H9 (cell line): Measurements from ENCODE around the gene BBS1. TPM values are rescaled to one million over a fixed set of nuclear protein-coding genes. Genes with fewer than 3 reads are reported as not detected.
A peak's percentile ranks its signal among the peaks of the same experiment; 100 is the strongest.

Experiments used
- DNase-seq: peaks from one replicate; pipeline ENCODE4 v3.0.0-alpha.2; 2017
- H2AFZ ChIP-seq: one replicate; pipeline ENCODE4 v1.6.1; 2013; ENCODE audit warnings: mild to moderate bottlenecking, low read length, control low read depth, moderate library complexity
- H2AK5ac ChIP-seq: 2 replicates; pipeline ENCODE4 v1.6.1; 2013; ENCODE audit warnings: low read length, control low read depth, mixed read lengths; ENCODE audit not compliant: insufficient read length
- H2BK120ac ChIP-seq: one replicate; pipeline ENCODE4 v1.6.1; 2013; ENCODE audit warnings: low read depth, mild to moderate bottlenecking, low read length, control low read depth, inconsistent platforms; ENCODE audit not compliant: poor library complexity, severe bottlenecking
- H2BK12ac ChIP-seq: 2 replicates; pipeline ENCODE4 v1.6.1; 2013; ENCODE audit warnings: low read length, control low read depth, mixed read lengths, low read depth; ENCODE audit not compliant: insufficient read length
- H2BK15ac ChIP-seq: 2 replicates; pipeline ENCODE4 v1.6.1; 2013; ENCODE audit warnings: low read depth, low read length, control low read depth
- H2BK20ac ChIP-seq: one replicate; pipeline ENCODE4 v1.6.1; 2013; ENCODE audit warnings: low read depth, mild to moderate bottlenecking, low read length, control low read depth, inconsistent platforms; ENCODE audit not compliant: poor library complexity, severe bottlenecking
- H2BK5ac ChIP-seq: 2 replicates; pipeline ENCODE4 v1.6.1; 2013; ENCODE audit warnings: low read length, control low read depth, mixed read lengths; ENCODE audit not compliant: insufficient read length
- H3K14ac ChIP-seq: 2 replicates; pipeline ENCODE4 v1.6.1; 2013; ENCODE audit warnings: low read length, control low read depth; ENCODE audit not compliant: insufficient read depth
- H3K18ac ChIP-seq: 2 replicates; pipeline ENCODE4 v1.6.1; 2013; ENCODE audit warnings: low read depth, mild to moderate bottlenecking, mixed read lengths, low read length, control low read depth; ENCODE audit not compliant: insufficient read length
- H3K23ac ChIP-seq: 2 replicates; pipeline ENCODE4 v1.6.1; 2013; ENCODE audit warnings: low read length, control low read depth, mixed read lengths, low read depth; ENCODE audit not compliant: insufficient read length
- H3K23me2 ChIP-seq: 2 replicates; pipeline ENCODE4 v1.6.1; 2013; ENCODE audit warnings: low read depth, mild to moderate bottlenecking, mixed read lengths, low read length, control low read depth; ENCODE audit not compliant: insufficient read length, poor library complexity, severe bottlenecking
- H3K27ac ChIP-seq: 2 replicates; pipeline ENCODE4 v1.5.1; 2013; ENCODE audit warnings: low read length, control low read depth, mixed read lengths, low read depth; ENCODE audit not compliant: insufficient read length
- H3K27me3 ChIP-seq: 2 replicates; pipeline ENCODE4 v1.6.1; 2013; ENCODE audit warnings: low read length, control low read depth, inconsistent platforms; ENCODE audit not compliant: insufficient read depth
- H3K4ac ChIP-seq: 2 replicates; pipeline ENCODE4 v1.6.1; 2013; ENCODE audit warnings: low read depth, mild to moderate bottlenecking, control low read depth, inconsistent platforms, low read length, moderate library complexity
- H3K4me1 ChIP-seq: 2 replicates; pipeline ENCODE4 v1.6.1; 2013; ENCODE audit warnings: low read length, control low read depth, inconsistent platforms; ENCODE audit not compliant: insufficient read depth
- H3K4me2 ChIP-seq: 2 replicates; pipeline ENCODE4 v1.6.1; 2013; ENCODE audit warnings: low read length, control low read depth, mixed read lengths; ENCODE audit not compliant: insufficient read length, insufficient read depth
- H3K56ac ChIP-seq: 2 replicates; pipeline ENCODE4 v1.6.1; 2013; ENCODE audit warnings: low read depth, mild to moderate bottlenecking, mixed read lengths, low read length, control low read depth; ENCODE audit not compliant: insufficient read length
- H3K79me1 ChIP-seq: 2 replicates; pipeline ENCODE4 v1.6.1; 2013; ENCODE audit warnings: low read depth, mild to moderate bottlenecking, moderate library complexity, low read length, control low read depth, inconsistent platforms; ENCODE audit not compliant: insufficient read depth, poor library complexity, severe bottlenecking
- H3K79me2 ChIP-seq: 2 replicates; pipeline ENCODE4 v1.6.1; 2013; ENCODE audit warnings: low read length, control low read depth, inconsistent platforms; ENCODE audit not compliant: insufficient read depth
- H3K9ac ChIP-seq: 2 replicates; pipeline ENCODE4 v1.6.1; 2013; ENCODE audit warnings: low read length, control low read depth, mixed read lengths; ENCODE audit not compliant: insufficient read length; ENCODE audit errors: extremely low read depth
- H3K9me3 ChIP-seq: one replicate; pipeline ENCODE4 v1.6.1; 2013; ENCODE audit warnings: low read depth, low read length, inconsistent platforms; ENCODE audit not compliant: control insufficient read depth
- H3T11ph ChIP-seq: one replicate; pipeline ENCODE4 v1.6.1; 2013; ENCODE audit warnings: mild to moderate bottlenecking, low read length, control low read depth, inconsistent platforms
- H4K20me1 ChIP-seq: one replicate; pipeline ENCODE4 v1.6.1; 2013; ENCODE audit not compliant: control insufficient read depth, insufficient read length, insufficient read depth
- H4K5ac ChIP-seq: 2 replicates; pipeline ENCODE4 v1.6.1; 2013; ENCODE audit warnings: low read depth, mild to moderate bottlenecking, mixed read lengths, low read length, control low read depth; ENCODE audit not compliant: insufficient read length
- H4K8ac ChIP-seq: replicated peaks from 2 replicates; pipeline ENCODE4 v1.6.1; 2013; ENCODE audit warnings: low read length, control low read depth, mixed read lengths, low read depth; ENCODE audit not compliant: insufficient read length
- H4K91ac ChIP-seq: 2 replicates; pipeline ENCODE4 v1.6.1; 2013; ENCODE audit warnings: low read depth, mild to moderate bottlenecking, moderate library complexity, mixed read lengths, low read length, control low read depth; ENCODE audit not compliant: insufficient read length
- H3K27ac Mint-ChIP-seq, 3 experiments: 2 replicates in 2 of 3; 3 replicates in 1 of 3; pipeline ENCODE4 v1.8.0; 2020 to 2021; ENCODE audit warnings: mixed read lengths in 3 of 3, mild to moderate bottlenecking in 1 of 3, moderate library complexity in 1 of 3
- H3K27me3 Mint-ChIP-seq: 2 replicates; pipeline ENCODE4 v1.8.0; 2021; ENCODE audit warnings: low read depth, mild to moderate bottlenecking, moderate library complexity, mixed read lengths
- H3K36me3 Mint-ChIP-seq, 3 experiments: 2 replicates in 2 of 3; 3 replicates in 1 of 3; pipeline ENCODE4 v1.8.0; 2020 to 2021; ENCODE audit warnings: low read depth in 3 of 3, mixed read lengths in 3 of 3; ENCODE audit not compliant: insufficient read depth in 1 of 3
- H3K4me1 Mint-ChIP-seq, 2 experiments: 2 replicates each; pipeline ENCODE4 v1.8.0; 2020; ENCODE audit warnings: mixed read lengths in 2 of 2
- H3K4me3 Mint-ChIP-seq, 2 experiments: 2 replicates in 1 of 2; 3 replicates in 1 of 2; pipeline ENCODE4 v1.8.0; 2020 to 2021; ENCODE audit warnings: mild to moderate bottlenecking in 2 of 2, mixed read lengths in 2 of 2, moderate library complexity in 1 of 2
- H3K9me3 Mint-ChIP-seq, 2 experiments: 2 replicates in 1 of 2; 3 replicates in 1 of 2; pipeline ENCODE4 v1.8.0; 2020; ENCODE audit warnings: mild to moderate bottlenecking in 2 of 2, mixed read lengths in 2 of 2, moderate library complexity in 1 of 2
- CTCF ChIP-seq: fragments of 200-600 bp; sonication (generic); conservative IDR thresholded peaks from 3 replicates; pipeline ENCODE4 v1.8.0; 2021; ENCODE audit warnings: antibody characterized with exemption, mild to moderate bottlenecking
- WGBS: extraction: QIAGEN DNeasy Blood & Tissue Kit; methylation state at CpG from one replicate; pipeline ENCODE4 v1.1.7; 2013; ENCODE audit warnings: missing lambda C conversion rate, low lambda C conversion rate, mixed read lengths; ENCODE audit not compliant: insufficient read length; ENCODE audit errors: extremely low coverage; 5-methylcytosine and 5-hydroxymethylcytosine counted together
- total RNA-seq: library from RNA; stranded (reverse); gene quantifications from 2 replicates; pipeline ENCODE4 v1.2.1, GENCODE V29; 2021

The BBS1 gene
- total RNA-seq, 1 experiment from 2014 or later, result 27.2 TPM

- Histone ChIP-seq H3T11ph (no peak overlapping the region), H3K27me3 (no peaks in the 10 kb centered on the region), H2BK15ac (no peak overlapping the region), H3K18ac (no peak overlapping the region), H3K4ac (no peak overlapping the region), H2BK20ac (no peak overlapping the region), H3K27ac (no peak overlapping the region), H3K79me2 (no peaks in the 10 kb centered on the region), H3K23ac (no peak overlapping the region), H2BK12ac (no peak overlapping the region), H3K79me1 (no peaks in the 10 kb centered on the region), H2AFZ (no peak overlapping the region), H3K56ac (no peak overlapping the region), H4K20me1 (no peaks in the 10 kb centered on the region), H2AK5ac (no peak overlapping the region), H2BK120ac (no peak overlapping the region), H3K4me2 (no peak overlapping the region), H3K23me2 (no peaks in the 10 kb centered on the region), H4K5ac (no peak overlapping the region), H4K91ac (no peak overlapping the region), H3K4me1 (no peaks in the 10 kb centered on the region), H4K8ac (no peak overlapping the region), H3K9ac (no peak overlapping the region), H3K14ac (no peak overlapping the region), H3K9me3 (no peaks in the 10 kb centered on the region), H2BK5ac (no peak overlapping the region)
- no peak for TF ChIP-seq CTCF
- no peaks in the 10 kb centered on the region; a peak in 1 of 5 replicates for H3K9me3 Mint-ChIP-seq
- 0 out of 7 replicates have a peak overlapping the region, but pooled peaks of 1 of the 3 experiments have one; percentile 90 for H3K27ac Mint-ChIP-seq
- no peaks in the 10 kb centered on the region; the same call in 1 of the 2 replicates for H3K27me3 Mint-ChIP-seq
- H3K4me3 Mint-ChIP-seq, result no peak overlapping the region
- peaks cover 2 to 34% (median 24%) of the 10 kb centered on the region in 3 experiments; a peak in 5 of 7 replicates for H3K36me3 Mint-ChIP-seq
- no CpG with 5 or more reads among the region's 3 CpGs for WGBS
- peaks cover 24 to 25% of the 10 kb centered on the region in 2 experiments for H3K4me1 Mint-ChIP-seq
- no peak for DNase-seq
These were observed 39.3 kb downstream of the BBS1 start for GRCh38 chr11:66549696-66550095.
